Posterior cingulate gyrus (tissue), 11 donors: ENCODE results near the gene KRTAP19-1.
"Not testable (repeated sequence)": the region's sequence is repeated elsewhere in the genome, so short reads cannot be mapped to it uniquely, and the experiment has no call there.

Experiments used
- DNase-seq, 10 donors: peaks; one replicate each; pipeline versions ENCODE4 v3.0.0 to v3.0.0-alpha.2; 2020 to 2021; ENCODE audit warnings: mixed read lengths in 3 of 10
- intact Hi-C: fragments of 100-400 bp; cut with DNase I; formaldehyde crosslinking; loops from one replicate; pipeline ENCODE4 v1.15.1; 2023

KRTAP19-1 gene

GRCh38 chr21:30480145-30480544 lies at the start of gene KRTAP19-1:
TSS of gene KRTAP19-1 (minus strand) at chr21:30480367. CDS start at chr21:30480317, 50 bp downstream.
- DNase-seq: peak in 1 of 10 donors; percentile 62
- intact Hi-C loops: no loop called here

- DNase-seq: no peak
- intact Hi-C loops: no loop called here
Measured at GRCh38 chr21:30518876-30519275, 38.7 kb upstream of the KRTAP19-1 start.

- DNase-seq: no peak
- intact Hi-C loops: no loop called here
Measured at GRCh38 chr21:30515681-30516080, 35.5 kb upstream of the KRTAP19-1 start.

GRCh38 chr21:30505621-30506205 lies 25.5 kb upstream of the KRTAP19-1 start:
- DNase-seq, intact Hi-C loops: not testable (repeated sequence)

GRCh38 chr21:30502041-30502440 lies 21.9 kb upstream of the KRTAP19-1 start, which contains the start of gene KRTAP19-5:
TSS of gene KRTAP19-5 (minus strand) at chr21:30502141. CDS start at chr21:30502090, 51 bp downstream.
- intact Hi-C loops: no loop called here
- DNase-seq: no peak

- no peak for DNase-seq
- intact Hi-C loops: no loop called here
Measured at GRCh38 chr21:30497065-30497464, 16.9 kb upstream of the KRTAP19-1 start, which contains the start of gene KRTAP19-4. TSS of gene KRTAP19-4 (minus strand) at chr21:30497165. CDS start at chr21:30497110, 55 bp downstream.

GRCh38 chr21:30491963-30492428 lies 11.8 kb upstream of the KRTAP19-1 start, which contains the start of gene KRTAP19-3:
TSS of gene KRTAP19-3 (minus strand) at chr21:30492013. CDS start at chr21:30491957, 56 bp downstream.
- intact Hi-C loops: no loop called here
- DNase-seq: no peak

GRCh38 chr21:30487336-30487735 lies 7.2 kb upstream of the KRTAP19-1 start, which contains the start of gene KRTAP19-2:
TSS of gene KRTAP19-2 (minus strand) at chr21:30487436. CDS start at chr21:30487348, 88 bp downstream.
- DNase-seq: no peak
- intact Hi-C loops: no loop called here

- intact Hi-C loops: no loop called here
- DNase-seq: peak in 1 of 10 donors; percentile 30
Measured at GRCh38 chr21:30486180-30486579, 6.0 kb upstream of the KRTAP19-1 start.

- intact Hi-C loops: no loop called here
- DNase-seq: no peak
Measured at GRCh38 chr21:30482130-30482529, 2.0 kb upstream of the KRTAP19-1 start.

- intact Hi-C loops: no loop called here
- DNase-seq: no peak
Measured at GRCh38 chr21:30479259-30479658, 908 bp downstream of the KRTAP19-1 start.

GRCh38 chr21:30478004-30478403 lies 2.2 kb downstream of the KRTAP19-1 start:
- intact Hi-C loops: no loop called here
- no peak for DNase-seq

GRCh38 chr21:30468900-30469714 lies 11.1 kb downstream of the KRTAP19-1 start:
- intact Hi-C loops: no loop called here

GRCh38 chr21:30463713-30464112 lies 16.5 kb downstream of the KRTAP19-1 start:
- intact Hi-C loops: no loop called here
- DNase-seq: no peak

More at GRCh38 chr21:30468900-30469714, 11.1 kb downstream of the KRTAP19-1 start:
- no peak for DNase-seq

- intact Hi-C loops: no loop called here
- no peak for DNase-seq
Measured at GRCh38 chr21:30448514-30448913, 31.7 kb downstream of the KRTAP19-1 start.

GRCh38 chr21:30447056-30447455 lies 33.1 kb downstream of the KRTAP19-1 start:
- no peak for DNase-seq
- intact Hi-C loops: no loop called here

GRCh38 chr21:30444204-30444603 lies 36.0 kb downstream of the KRTAP19-1 start:
- intact Hi-C loops: no loop called here
- DNase-seq: peak in 1 of 10 donors; percentile 41

- DNase-seq: no peak
- intact Hi-C loops: no loop called here
Measured at GRCh38 chr21:30443226-30443625, 36.9 kb downstream of the KRTAP19-1 start.

GRCh38 chr21:30439975-30440374 lies 40.2 kb downstream of the KRTAP19-1 start, which contains the start of gene KRTAP15-1:
TSS of gene KRTAP15-1 (plus strand) at chr21:30440275. CDS start at chr21:30440328, 53 bp downstream.
- intact Hi-C loops: no loop called here

GRCh38 chr21:30437010-30437565 lies 43.1 kb downstream of the KRTAP19-1 start:
- DNase-seq: no peak
- intact Hi-C loops: no loop called here

More at GRCh38 chr21:30439975-30440374, 40.2 kb downstream of the KRTAP19-1 start, which contains the start of gene KRTAP15-1:
- no peak for DNase-seq
